SK-N-MC (cell line): Measurements from ENCODE around the gene APPBP2.

Experiments
- EZH2 ChIP-seq: fragments of 200-600 bp; sonication (generic); IDR thresholded peaks from one replicate; pipeline ENCODE4 v1.6.1; 2017; ENCODE audit warnings: antibody characterized with exemption
- POLR2AphosphoS5 ChIP-seq: IDR thresholded peaks from 2 replicates; pipeline ENCODE4 v1.6.1; 2012; ENCODE audit warnings: mild to moderate bottlenecking, low read depth, low read length, borderline replicate concordance

DNA sequence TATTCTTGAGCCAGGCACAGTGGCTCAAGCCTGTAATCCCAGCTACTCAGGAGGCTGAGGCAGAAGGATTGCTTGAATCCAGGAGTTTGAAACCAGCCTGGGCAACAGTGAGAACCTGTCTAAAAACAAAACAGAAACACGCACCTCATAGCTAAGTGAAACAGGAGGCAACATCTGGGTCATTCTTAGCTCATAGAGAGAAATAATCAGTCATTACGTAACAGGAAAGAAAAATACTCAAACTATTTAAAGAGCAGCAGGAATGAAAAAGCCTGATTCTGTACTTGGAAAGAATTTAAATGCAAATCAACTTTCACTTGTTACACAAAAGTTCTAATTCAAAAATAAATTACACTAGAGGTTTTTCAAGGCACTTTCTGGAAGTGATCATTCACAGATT lies 86.5 kb downstream of the APPBP2 start:
- TF ChIP-seq EZH2 (no peak), POLR2AphosphoS5 (no peak)
